GM18909 (cell line): Measurements from ENCODE around the gene IFITM5.
"Not testable (repeated sequence)": the region's sequence is repeated elsewhere in the genome, so short reads cannot be mapped to it uniquely, and the experiment has no call there.

ENCODE experiments used
- ATAC-seq: cut with Tn5 transposase; IDR thresholded peaks from one replicate; pipeline ENCODE4 v1.9.1; 2021; ENCODE audit warnings: mild to moderate bottlenecking; ENCODE audit not compliant: unreplicated experiment, poor library complexity

The IFITM5 gene

GRCh38 chr11:328516-329100 is 29.3 kb upstream of the IFITM5 start:
- not testable (repeated sequence) for ATAC-seq

- no peak for ATAC-seq
Measured at GRCh38 chr11:328012-328411, 28.7 kb upstream of the IFITM5 start.

- ATAC-seq = no peak
Measured at GRCh38 chr11:327581-327923, 28.2 kb upstream of the IFITM5 start.

- ATAC-seq = peak; percentile 64
Measured at GRCh38 chr11:326842-327580, 27.7 kb upstream of the IFITM5 start.

- no peak for ATAC-seq
Measured at GRCh38 chr11:326592-326841, 27.2 kb upstream of the IFITM5 start.

GRCh38 chr11:325796-326591 is 26.7 kb upstream of the IFITM5 start:
- no peak for ATAC-seq

- ATAC-seq = not testable (repeated sequence)
Measured at GRCh38 chr11:324593-325517, 25.5 kb upstream of the IFITM5 start.

- ATAC-seq = no peak
Measured at GRCh38 chr11:324156-324555, 24.8 kb upstream of the IFITM5 start.

GRCh38 chr11:319888-320273 is 20.6 kb upstream of the IFITM5 start:
- not testable (repeated sequence) for ATAC-seq

- ATAC-seq = peak; percentile 18
Measured at GRCh38 chr11:319121-319887, 20.0 kb upstream of the IFITM5 start.

GRCh38 chr11:318405-319120 is 19.2 kb upstream of the IFITM5 start:
- peak; percentile 45 for ATAC-seq

GRCh38 chr11:317668-318404 is 18.5 kb upstream of the IFITM5 start:
- peak; percentile 3 for ATAC-seq

- ATAC-seq = no peak
Measured at GRCh38 chr11:316891-317301, 17.6 kb upstream of the IFITM5 start.

GRCh38 chr11:316031-316701 is 16.8 kb upstream of the IFITM5 start:
- ATAC-seq = no peak

- ATAC-seq = no peak
Measured at GRCh38 chr11:315516-315994, 16.2 kb upstream of the IFITM5 start.

GRCh38 chr11:315051-315481 is 15.7 kb upstream of the IFITM5 start:
- no peak for ATAC-seq

- not testable (repeated sequence) for ATAC-seq
Measured at GRCh38 chr11:314554-314875, 15.2 kb upstream of the IFITM5 start.
